ENCODE results near the gene KLHL20.

DNA sequence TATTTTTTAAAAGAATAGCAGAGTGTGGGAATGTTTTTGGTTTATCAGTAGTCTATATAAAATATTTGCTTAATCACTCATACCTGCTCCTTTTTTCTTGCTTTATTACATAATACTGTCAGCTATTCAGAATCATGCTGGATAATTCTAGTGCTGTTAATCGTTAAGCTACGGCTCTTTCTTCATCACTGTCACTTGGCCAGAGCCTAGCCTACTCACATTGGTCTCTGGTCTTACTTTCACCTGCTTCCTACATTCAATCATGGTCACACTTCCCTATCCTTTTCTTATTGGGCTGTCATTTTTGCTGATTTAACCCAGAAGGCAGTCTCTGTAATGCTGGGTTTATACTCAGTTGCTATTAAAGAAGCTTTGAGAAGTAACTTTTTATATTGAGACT, 2.5 kb downstream of the KLHL20 start:
- TF ChIP-seq, protein P1, sequence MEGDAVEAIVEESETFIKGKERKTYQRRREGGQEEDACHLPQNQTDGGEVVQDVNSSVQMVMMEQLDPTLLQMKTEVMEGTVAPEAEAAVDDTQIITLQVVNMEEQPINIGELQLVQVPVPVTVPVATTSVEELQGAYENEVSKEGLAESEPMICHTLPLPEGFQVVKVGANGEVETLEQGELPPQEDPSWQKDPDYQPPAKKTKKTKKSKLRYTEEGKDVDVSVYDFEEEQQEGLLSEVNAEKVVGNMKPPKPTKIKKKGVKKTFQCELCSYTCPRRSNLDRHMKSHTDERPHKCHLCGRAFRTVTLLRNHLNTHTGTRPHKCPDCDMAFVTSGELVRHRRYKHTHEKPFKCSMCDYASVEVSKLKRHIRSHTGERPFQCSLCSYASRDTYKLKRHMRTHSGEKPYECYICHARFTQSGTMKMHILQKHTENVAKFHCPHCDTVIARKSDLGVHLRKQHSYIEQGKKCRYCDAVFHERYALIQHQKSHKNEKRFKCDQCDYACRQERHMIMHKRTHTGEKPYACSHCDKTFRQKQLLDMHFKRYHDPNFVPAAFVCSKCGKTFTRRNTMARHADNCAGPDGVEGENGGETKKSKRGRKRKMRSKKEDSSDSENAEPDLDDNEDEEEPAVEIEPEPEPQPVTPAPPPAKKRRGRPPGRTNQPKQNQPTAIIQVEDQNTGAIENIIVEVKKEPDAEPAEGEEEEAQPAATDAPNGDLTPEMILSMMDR (IDR thresholded peaks at IDR 0.05): no peak
- no peak for TF ChIP-seq POLR2A (IDR thresholded peaks at IDR 0.05)

Measured in uterus (tissue), 2 donors.